Nephron progenitor cell (in vitro differentiated cells): ENCODE data around the gene PCGF1.
"Not testable (repeated sequence)": the region's sequence is repeated elsewhere in the genome, so short reads cannot be mapped to it uniquely, and the experiment has no call there.

Experiments used
- DNase-seq: peaks from one replicate; pipeline ENCODE4 v3.0.0; 2021
- H3K27ac Mint-ChIP-seq: 2 replicates; pipeline ENCODE4 v1.8.0; 2021; ENCODE audit warnings: mild to moderate bottlenecking, moderate library complexity, mixed read lengths
- H3K27me3 Mint-ChIP-seq: 2 replicates; pipeline ENCODE4 v1.8.0; 2021; ENCODE audit warnings: mild to moderate bottlenecking, low read depth, mixed read lengths; ENCODE audit not compliant: poor library complexity
- H3K36me3 Mint-ChIP-seq: 2 replicates; pipeline ENCODE4 v1.8.0; 2021; ENCODE audit warnings: low read depth, mixed read lengths
- H3K4me1 Mint-ChIP-seq: 2 replicates; pipeline ENCODE4 v1.8.0; 2021; ENCODE audit warnings: mixed read lengths
- H3K4me3 Mint-ChIP-seq: 2 replicates; pipeline ENCODE4 v1.8.0; 2021; ENCODE audit warnings: mild to moderate bottlenecking, moderate library complexity, mixed read lengths
- H3K9me3 Mint-ChIP-seq: 2 replicates; pipeline ENCODE4 v1.8.0; 2021; ENCODE audit warnings: mild to moderate bottlenecking, moderate library complexity, mixed read lengths
- CTCF ChIP-seq: fragments of 200-600 bp; sonication (generic); IDR thresholded peaks from 2 replicates; pipeline ENCODE4 v1.5.0; 2021; ENCODE audit warnings: antibody characterized with exemption

Gene PCGF1

GRCh38 chr2:74472945-74473258 lies 34.6 kb downstream of the PCGF1 start:
- no peak for TF ChIP-seq CTCF
- H3K4me1 Mint-ChIP-seq: peaks cover 31% of the 10 kb centered on the region
- peaks cover 7% of the 10 kb centered on the region for H3K27me3 Mint-ChIP-seq
- DNase-seq: no peak
- peak overlapping the region; percentile 100 for H3K27ac Mint-ChIP-seq
- H3K4me3 Mint-ChIP-seq: peak overlapping the region; percentile 96
- no peaks in the 10 kb centered on the region for H3K9me3 Mint-ChIP-seq
- peaks cover 32% of the 10 kb centered on the region for H3K36me3 Mint-ChIP-seq

- Mint-ChIP-seq H3K36me3 (peaks cover 29% of the 10 kb centered on the region), H3K4me1 (peaks cover 31% of the 10 kb centered on the region), H3K27ac (peak within 1 kb of the TSS; percentile 100), H3K9me3 (no peaks in the 10 kb centered on the region), H3K27me3 (peaks cover 5% of the 10 kb centered on the region), H3K4me3 (peak within 1 kb of the TSS; percentile 96)
- TF ChIP-seq CTCF: no peak
- peak; percentile 95 for DNase-seq
Measured at GRCh38 chr2:74472086-74472944, 35.2 kb downstream of the PCGF1 start, which contains the start of gene MRPL53. TSS of gene MRPL53 (minus strand) at chr2:74472680. CDS start at chr2:74472660, 20 bp downstream.

DNA sequence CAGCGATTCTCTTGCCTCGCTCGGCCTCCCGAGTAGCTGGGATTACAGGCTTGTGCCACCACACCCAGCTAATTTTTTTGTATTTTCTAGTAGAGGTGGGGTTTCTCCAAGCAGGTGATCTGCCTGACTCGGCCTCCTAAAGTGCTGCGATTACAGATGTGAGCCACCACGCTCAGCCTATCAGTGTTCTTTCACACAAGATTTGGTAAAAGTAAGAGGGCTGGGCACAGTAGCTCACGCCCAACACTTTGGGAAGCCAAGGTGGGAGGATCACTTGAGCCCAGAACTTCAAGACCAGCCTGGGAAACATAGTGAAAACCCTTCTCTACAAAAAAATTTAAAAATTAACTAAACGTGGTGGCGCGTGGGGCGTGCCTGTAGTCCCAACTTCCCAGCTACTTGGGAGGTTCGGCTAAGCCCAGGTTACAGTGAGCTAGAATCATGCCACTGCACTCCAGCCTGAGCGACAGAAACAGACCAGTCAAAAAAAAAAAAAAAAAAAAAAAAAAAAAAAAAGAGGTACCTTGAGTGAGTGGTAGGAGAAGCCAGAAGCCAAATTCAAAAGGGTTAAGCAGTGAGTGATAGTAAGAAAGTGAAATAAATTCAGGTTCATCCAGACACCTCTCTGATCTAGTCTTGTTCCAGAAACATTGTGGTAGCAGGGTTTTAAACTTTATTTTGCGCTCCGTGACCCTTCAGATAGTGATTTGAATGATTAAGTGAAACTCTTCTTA lies 36.0 kb downstream of the PCGF1 start:
- no peaks in the 10 kb centered on the region for H3K9me3 Mint-ChIP-seq
- no peak for TF ChIP-seq CTCF
- peak overlapping the region; percentile 96 for H3K4me3 Mint-ChIP-seq
- peaks cover 31% of the 10 kb centered on the region for H3K4me1 Mint-ChIP-seq
- peaks cover 28% of the 10 kb centered on the region for H3K36me3 Mint-ChIP-seq
- H3K27ac Mint-ChIP-seq: peak overlapping the region; percentile 100
- peaks cover 5% of the 10 kb centered on the region for H3K27me3 Mint-ChIP-seq
- no peak for DNase-seq

GRCh38 chr2:74470742-74471141 lies 36.8 kb downstream of the PCGF1 start:
- H3K4me3 Mint-ChIP-seq: peak overlapping the region; percentile 78
- H3K27me3 Mint-ChIP-seq, DNase-seq, H3K9me3 Mint-ChIP-seq: not testable (repeated sequence)
- peaks cover 36% of the 10 kb centered on the region for H3K4me1 Mint-ChIP-seq
- peak overlapping the region; percentile 55 for H3K27ac Mint-ChIP-seq
- H3K36me3 Mint-ChIP-seq: peaks cover 25% of the 10 kb centered on the region

- H3K36me3 Mint-ChIP-seq: peaks cover 16% of the 10 kb centered on the region
- no peak for TF ChIP-seq CTCF
- DNase-seq: no peak
Measured at GRCh38 chr2:74464406-74464805, 43.1 kb downstream of the PCGF1 start.

DNA sequence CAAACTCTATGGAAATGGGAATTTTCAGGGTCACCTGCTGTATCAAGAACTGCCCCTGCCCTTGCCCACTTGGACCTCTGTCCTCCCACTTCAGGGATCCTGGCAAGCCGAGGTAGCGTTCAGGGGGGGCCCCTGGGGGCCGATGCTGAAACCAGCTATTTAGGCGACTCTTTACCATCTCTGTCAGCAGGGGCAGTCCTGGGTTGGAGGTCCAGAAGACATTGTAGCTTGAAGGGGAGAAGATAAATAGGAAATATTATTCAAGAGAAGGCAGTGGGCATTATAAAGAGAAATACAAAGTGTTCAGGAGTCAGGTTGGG lies 44.7 kb downstream of the PCGF1 start:
- no peak overlapping the region for H3K27ac Mint-ChIP-seq
- peak overlapping the region; percentile 75 for H3K4me3 Mint-ChIP-seq
- H3K4me1 Mint-ChIP-seq: peaks cover 45% of the 10 kb centered on the region
- H3K36me3 Mint-ChIP-seq: peaks cover 16% of the 10 kb centered on the region
- H3K27me3 Mint-ChIP-seq: no peaks in the 10 kb centered on the region
- DNase-seq: no peak
- no peak for TF ChIP-seq CTCF
- no peaks in the 10 kb centered on the region for H3K9me3 Mint-ChIP-seq

More at GRCh38 chr2:74464406-74464805, 43.1 kb downstream of the PCGF1 start:
- Mint-ChIP-seq H3K4me1 (peaks cover 37% of the 10 kb centered on the region), H3K27ac (no peak overlapping the region), H3K9me3 (no peaks in the 10 kb centered on the region), H3K27me3 (no peaks in the 10 kb centered on the region), H3K4me3 (peak overlapping the region; percentile 97)
